Measurements from ENCODE around the gene CERKL.

The CERKL gene

GRCh38 chr2:181626671-181627070, 30.2 kb downstream of the CERKL start:
- no peak for DNase-seq

GRCh38 chr2:181623159-181623558, 33.7 kb downstream of the CERKL start:
- DNase-seq = no peak

- no peak for DNase-seq
Observed at GRCh38 chr2:181621779-181622490, 35.0 kb downstream of the CERKL start.

GRCh38 chr2:181619516-181619915, 37.4 kb downstream of the CERKL start:
- no peak for DNase-seq

GRCh38 chr2:181616715-181617114, 40.2 kb downstream of the CERKL start:
- no peak for DNase-seq

GRCh38 chr2:181614874-181615638, 41.8 kb downstream of the CERKL start:
- DNase-seq = no peak

- DNase-seq = no peak
Observed at GRCh38 chr2:181613241-181613640, 43.7 kb downstream of the CERKL start.

GRCh38 chr2:181607629-181608590, 49.0 kb downstream of the CERKL start:
- no peak for DNase-seq

- no peak for DNase-seq
Observed at GRCh38 chr2:181605889-181606837, 50.7 kb downstream of the CERKL start.

- DNase-seq = no peak
Observed at GRCh38 chr2:181602017-181602416, 54.9 kb downstream of the CERKL start.

GRCh38 chr2:181596556-181596955, 60.3 kb downstream of the CERKL start:
- DNase-seq = no peak

GRCh38 chr2:181594322-181594721, 62.6 kb downstream of the CERKL start:
- DNase-seq = no peak

GRCh38 chr2:181589779-181590178, 67.1 kb downstream of the CERKL start:
- DNase-seq = no peak

- no peak for DNase-seq
Observed at GRCh38 chr2:181588546-181588945, 68.4 kb downstream of the CERKL start.

GRCh38 chr2:181586569-181587081, 70.3 kb downstream of the CERKL start:
- DNase-seq = no peak

- no peak for DNase-seq
Observed at GRCh38 chr2:181585732-181586131, 71.2 kb downstream of the CERKL start.

- DNase-seq = no peak
Observed at GRCh38 chr2:181581534-181581933, 75.4 kb downstream of the CERKL start.

- DNase-seq = no peak
Observed at GRCh38 chr2:181578829-181579228, 78.1 kb downstream of the CERKL start.

GRCh38 chr2:181576431-181576830, 80.5 kb downstream of the CERKL start:
- no peak for DNase-seq

- no peak for DNase-seq
Observed at GRCh38 chr2:181575650-181576025, 81.3 kb downstream of the CERKL start.

- no peak for DNase-seq
Observed at GRCh38 chr2:181575024-181575649, 81.8 kb downstream of the CERKL start.

Data from activated CD4-positive, alpha-beta T cell treated with anti-CD3 and anti-CD28 coated beads for 48 hours (primary cell).